Esophagus mucosa (tissue), 1 donor: ENCODE data around the gene OVCA2. TPM values are rescaled to one million over a fixed set of nuclear protein-coding genes. Genes with fewer than 3 reads are reported as not detected.

Experiments
- ATAC-seq: fragments of 200-7000 bp; cut with Tn5 transposase; one replicate; pipeline ENCODE4 v1.9.1; 2020
- total RNA-seq: library from RNA; stranded (reverse); gene quantifications from one replicate; pipeline ENCODE4 v1.2.4, GENCODE V29; 2023
- donor health status: DM: yes; HTN: yes; CAD: no.

Gene OVCA2
- total RNA-seq, 1 donor from 2014 or later, result 32.3 TPM

- ATAC-seq, result no peak
Measured at GRCh38 chr17:2067048-2067561, 25.3 kb downstream of the OVCA2 start.

DNA sequence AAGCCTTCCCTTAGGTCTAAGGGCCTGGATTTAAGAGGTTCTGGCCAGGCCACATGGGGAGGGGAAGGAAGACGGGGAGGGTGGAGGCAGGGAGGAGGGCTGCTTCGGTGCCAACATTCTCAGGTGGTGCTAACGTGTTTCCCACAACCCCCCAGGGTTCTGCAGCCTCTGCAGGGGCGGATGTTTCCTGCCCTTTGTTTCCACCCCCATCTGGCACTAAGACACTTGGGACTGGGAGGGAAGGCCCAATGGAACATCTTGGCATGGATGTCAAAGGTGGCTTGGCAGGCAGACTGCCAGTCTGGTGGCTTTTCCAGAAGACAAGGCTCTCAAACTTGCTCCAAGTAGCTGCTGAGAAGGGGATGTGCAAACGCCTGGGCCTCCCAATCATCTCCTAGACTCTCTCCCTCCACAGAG, 25.8 kb downstream of the OVCA2 start:
- ATAC-seq, result no peak

DNA sequence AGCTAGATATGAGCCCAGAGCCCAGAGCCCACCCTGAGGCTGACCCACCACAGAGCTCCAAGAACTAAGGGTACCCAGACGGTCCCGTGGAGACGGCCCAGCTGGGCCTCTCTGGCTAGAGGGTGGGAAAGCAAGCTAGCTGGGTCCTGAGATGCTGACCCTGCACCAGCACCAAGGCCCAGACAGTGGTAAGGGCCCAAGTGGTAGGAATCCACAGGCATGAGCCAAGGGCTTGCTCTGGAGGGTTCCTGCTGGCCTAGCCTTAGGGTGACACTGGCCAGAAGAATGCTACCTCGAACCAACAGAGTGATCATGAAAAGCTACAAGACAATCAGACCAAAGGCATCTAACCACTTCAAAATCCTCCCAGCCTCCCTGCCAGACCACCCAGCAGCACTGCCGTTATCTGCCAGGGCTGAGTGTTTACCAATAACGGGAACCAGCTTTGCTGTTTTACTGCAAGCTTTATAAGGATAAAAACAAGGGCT, 26.3 kb downstream of the OVCA2 start:
- no peak for ATAC-seq

GRCh38 chr17:2068519-2069051, 26.8 kb downstream of the OVCA2 start:
- no peak for ATAC-seq

DNA sequence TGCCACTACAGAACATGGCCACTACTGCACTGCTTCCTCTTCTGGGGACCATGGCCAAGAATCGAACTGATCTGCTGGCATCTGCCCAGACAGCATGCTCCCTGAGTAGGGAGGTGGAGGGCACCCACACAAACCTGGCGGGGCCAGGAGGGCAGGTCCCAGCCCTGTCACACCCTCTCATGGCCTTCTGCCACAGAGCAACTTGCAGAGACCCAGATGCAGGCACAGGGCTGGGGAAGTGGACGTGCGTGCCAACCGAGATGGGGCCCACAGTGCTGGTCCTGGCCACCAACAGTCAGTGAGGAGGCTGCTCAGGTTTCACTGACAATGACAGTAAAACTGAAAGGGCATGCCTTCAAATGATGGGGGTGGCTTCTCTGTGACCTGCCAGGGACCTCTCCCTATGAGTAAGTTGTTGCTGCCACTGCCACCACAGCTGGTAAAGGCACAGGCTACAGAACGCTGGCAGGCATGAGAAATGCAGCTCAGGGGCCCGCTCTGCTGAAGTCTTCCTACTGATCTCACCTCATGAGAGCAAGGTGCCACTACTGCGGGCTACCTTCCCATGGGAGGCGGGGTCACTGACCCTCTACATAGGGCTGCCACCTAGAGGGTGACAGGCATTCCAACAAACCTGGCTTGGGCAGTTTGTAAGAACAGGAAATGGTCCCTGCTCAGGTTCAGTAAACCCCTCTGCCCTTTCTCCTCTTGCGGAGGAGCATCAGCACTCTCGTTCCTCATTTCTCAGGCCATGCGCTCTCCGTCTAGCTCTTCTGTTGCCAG, 28.6 kb downstream of the OVCA2 start:
- no peak for ATAC-seq

GRCh38 chr17:2071024-2071385, 29.2 kb downstream of the OVCA2 start:
- ATAC-seq, result no peak

- ATAC-seq, result peak; percentile 51
Measured at GRCh38 chr17:2071455-2072281, 29.8 kb downstream of the OVCA2 start.

GRCh38 chr17:2074919-2075318, 33.1 kb downstream of the OVCA2 start:
- no peak for ATAC-seq

DNA sequence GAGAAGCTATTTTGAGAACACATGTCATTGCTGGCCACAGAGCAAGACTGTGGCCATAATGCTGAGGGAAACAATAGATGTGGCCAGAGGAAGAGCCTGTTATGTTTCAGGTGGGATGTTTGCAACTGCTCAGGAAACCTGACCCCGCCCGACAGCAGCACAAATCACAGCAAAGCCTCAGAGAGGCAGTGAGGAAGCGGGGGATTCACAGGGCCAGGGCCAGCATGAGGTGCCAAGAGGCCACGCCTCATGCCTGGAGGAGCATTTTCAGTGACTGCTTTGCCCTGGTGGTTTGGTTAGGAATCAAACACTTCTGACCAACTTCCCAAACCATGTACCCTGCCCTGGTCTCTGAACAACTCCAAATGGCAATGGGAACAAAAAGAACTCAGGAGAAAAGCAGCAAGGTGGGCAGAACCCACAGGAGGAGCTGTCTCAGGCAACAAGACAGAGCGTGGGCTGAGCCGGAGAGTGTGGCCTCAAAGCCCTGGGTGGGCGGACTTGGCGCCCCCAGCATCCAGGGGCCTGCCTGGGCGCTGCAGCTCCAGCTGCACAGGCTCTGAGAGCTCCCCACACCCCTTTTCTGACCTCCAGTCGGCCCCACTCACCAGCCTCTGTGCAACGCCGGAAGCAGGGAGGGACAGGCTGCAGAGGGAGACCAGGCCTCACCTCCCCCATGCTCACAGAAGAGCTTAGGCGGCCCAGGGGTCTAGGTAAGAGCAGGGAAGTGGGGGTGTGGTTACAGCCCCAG, 33.7 kb downstream of the OVCA2 start:
- ATAC-seq, result peak; percentile 53

DNA sequence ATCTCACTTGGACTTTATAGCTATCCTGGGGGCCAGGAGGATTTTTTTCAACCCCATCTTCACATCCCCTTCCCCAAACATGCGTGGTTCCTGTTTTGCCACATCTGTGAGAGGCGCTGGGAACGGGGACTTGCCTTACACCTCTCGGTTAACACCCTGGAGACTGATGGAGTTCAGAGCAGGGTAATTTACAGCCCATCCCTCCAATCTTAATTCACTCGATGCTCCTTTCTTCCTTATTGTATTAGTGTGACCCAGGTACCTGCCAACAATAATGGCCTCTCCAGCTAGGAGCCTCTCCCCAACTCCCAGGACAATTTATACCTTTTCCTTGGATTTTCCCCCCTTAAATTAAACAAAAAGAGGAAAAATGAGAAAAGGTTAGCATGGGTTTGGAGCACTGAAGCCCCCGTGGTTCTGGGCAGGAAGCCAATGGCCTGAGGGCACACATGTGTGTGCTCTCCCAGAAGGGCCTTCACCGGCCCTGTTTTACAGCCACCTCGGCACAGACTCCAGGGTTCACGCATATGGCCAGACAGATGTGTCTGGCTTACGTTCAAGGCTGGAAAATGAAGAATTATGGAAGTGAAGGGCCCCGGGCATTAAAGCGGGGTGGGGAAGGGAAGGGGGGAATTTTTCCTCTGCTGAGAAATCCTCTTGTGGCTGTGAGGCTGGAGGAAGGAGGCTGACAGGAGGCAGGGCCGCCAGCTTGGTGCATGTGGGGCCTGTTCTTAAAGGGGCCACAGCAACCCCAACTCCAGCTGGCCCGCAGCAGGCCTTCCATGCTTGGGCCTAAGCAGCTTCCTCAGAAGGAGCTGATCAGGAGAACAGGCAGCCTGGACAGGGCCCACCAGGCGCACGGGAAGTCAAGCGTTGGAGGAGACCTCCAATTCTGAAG, 34.5 kb downstream of the OVCA2 start:
- ATAC-seq, result no peak

- ATAC-seq, result no peak
Measured at GRCh38 chr17:2077040-2077439, 35.2 kb downstream of the OVCA2 start.

- no peak for ATAC-seq
Measured at GRCh38 chr17:2081564-2081963, 39.7 kb downstream of the OVCA2 start.

DNA sequence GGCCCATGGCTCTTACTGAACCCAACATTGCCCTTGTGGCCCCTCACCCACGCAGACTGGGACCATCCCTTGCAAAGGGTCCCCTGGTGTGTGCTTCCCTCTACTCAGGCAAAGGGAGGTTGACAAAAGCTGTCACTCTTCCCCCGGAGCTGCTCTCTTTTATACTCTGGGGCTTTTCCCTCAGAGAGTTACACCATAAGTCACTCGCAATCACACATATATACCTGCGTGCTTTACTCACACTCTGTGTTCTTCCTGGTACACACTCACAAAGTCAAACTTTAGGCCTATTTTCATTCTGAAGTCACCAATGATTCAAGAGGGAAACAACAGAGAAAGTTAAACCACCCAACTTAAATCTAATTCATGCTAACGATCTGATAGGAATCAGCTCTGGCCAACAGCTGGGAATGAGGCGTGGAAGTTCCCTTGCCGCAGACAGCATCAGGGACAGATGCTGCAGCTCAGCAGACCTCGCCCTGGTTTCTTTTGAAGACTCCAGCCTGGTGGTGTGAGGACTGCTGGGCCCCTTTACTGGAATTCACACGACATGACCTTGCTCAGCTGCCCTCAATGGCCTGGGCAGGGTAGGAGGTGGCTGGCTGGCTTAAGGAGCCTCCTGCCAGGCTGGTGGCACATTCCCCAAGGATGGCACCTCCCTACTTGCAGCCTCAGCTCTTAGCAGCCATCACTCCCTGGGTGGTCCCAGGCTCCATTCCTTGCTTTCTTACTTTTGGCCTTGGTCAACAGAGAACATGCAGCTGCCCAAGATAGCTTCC, 40.4 kb downstream of the OVCA2 start:
- ATAC-seq, result no peak

GRCh38 chr17:2083613-2084035, 41.8 kb downstream of the OVCA2 start:
- ATAC-seq, result peak; percentile 54

DNA sequence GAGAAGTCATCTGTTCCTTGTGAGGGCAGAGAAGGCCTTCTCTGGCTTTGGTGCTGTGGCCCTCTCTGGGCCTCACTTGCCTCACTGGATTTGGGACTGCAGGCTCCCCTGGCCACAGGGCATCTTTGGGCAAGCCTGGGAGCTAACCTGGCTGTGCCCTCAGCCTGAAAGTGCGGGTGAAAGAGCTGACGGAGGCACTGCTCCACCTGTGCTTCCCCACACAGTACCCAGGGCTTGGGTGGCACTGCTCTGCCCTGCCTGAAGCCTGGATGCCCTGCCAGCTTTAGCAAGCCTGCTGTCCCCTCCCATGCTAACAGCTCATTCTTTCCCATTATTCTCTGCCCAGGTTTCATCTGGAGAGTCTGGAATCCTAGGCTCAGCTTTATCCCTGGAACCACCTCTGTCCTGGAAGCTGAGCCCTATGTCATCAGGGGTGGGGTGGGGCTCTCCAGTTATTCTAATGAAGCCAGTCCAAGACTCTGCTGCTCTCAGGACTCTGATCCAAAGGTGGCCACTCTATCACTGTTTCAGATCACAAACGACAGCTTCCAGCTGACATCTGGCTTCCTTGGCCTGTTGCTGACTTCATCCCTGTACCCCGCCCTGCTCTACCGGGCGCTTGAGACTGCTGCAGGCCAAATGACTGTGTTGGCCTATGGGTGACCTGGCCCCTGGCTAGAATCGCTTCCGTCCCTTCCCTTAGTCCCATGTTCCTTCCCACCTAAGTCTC, 42.4 kb downstream of the OVCA2 start:
- ATAC-seq, result peak; percentile 79

DNA sequence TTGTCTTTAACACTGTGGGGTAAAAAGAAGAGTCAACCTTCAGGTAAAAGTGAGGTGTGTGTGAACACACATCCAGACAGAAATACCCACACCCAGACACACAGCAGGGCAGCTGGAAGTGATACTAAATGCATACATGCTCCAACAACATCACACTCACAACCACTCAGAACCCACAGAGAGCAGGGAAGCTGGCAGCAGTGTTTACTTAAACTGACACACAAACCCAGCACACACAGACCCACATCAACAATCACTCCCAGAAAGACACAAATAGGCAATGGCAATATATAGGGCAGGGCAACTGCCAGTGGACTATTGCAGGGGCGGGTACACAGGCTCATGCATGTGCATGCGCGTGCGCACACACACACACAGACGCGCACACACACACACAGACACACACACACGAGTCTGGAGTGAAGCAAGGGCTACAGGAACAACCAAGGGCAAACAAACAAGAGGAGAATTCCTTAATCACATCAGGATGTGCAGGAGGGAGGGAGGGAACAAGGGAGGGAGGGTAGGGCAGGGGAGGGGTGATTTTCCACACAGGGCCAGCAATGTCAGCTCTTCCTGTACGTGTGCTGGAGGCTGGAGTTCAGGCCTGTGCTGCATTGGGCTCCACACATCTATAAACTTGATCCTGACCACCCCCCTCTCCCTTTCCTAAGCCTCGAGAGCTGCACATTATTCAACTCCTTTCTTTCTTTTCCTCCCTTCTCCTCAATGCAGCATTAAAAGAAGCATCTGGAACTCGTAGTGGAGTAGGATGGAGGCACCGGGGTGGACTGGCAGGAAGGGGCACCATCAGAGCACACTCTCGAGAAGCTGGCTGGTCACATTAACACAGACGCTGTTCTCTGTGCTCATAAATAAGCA, 43.2 kb downstream of the OVCA2 start:
- ATAC-seq, result peak; percentile 63

DNA sequence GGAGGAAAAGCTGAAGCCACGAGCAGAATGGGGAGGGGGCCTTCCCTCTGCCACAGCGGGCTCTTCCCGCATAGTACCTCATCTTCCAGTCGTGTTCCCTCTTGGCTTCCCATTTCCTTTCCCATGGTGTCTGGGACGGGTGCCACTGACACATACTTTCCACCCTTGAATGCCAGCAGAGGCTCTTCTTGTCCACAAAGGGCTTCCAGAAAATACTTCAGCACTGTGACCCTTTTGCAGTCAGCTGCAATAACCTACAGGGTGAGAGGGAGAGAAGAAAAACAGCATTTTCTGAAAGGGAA, 43.8 kb downstream of the OVCA2 start:
- ATAC-seq, result no peak

DNA sequence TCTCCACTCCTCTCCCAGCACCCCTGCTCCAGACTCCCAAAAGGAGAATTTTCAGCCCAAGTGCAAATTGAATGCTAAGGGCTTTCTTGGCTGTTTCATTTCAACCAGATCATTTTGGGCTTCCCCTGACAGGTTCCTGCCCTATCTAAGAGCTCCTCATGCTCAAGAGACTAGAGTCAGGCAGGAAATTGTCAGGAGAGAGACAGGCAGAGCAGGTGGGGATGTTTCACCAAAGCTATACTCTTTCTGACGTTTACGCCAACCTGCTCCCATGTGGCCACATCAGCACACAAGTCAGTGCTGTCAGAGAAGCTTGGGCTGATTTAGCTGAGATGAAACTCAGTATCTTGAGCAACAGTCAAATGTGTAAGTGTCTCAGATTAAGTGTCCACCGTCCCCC, 44.5 kb downstream of the OVCA2 start:
- no peak for ATAC-seq

GRCh38 chr17:2087597-2088211, 45.9 kb downstream of the OVCA2 start:
- no peak for ATAC-seq
